Liver (tissue), 9 donors: ENCODE measurements around the gene ERFE. TPM values are rescaled to one million over a fixed set of nuclear protein-coding genes. Genes with fewer than 3 reads are reported as not detected.

ENCODE experiments used
- DNase-seq: peaks from one replicate; pipeline ENCODE4 v3.0.0-alpha.2; 2017; ENCODE audit warnings: low spot score
- H3K27ac ChIP-seq, 2 donors: one replicate each; pipeline ENCODE4 v1.7.0; 2013; ENCODE audit warnings: inconsistent platforms in 2 of 2, low read length in 2 of 2, control low read depth in 1 of 2, low read depth in 1 of 2, mild to moderate bottlenecking in 1 of 2
- H3K27me3 ChIP-seq, 4 donors: one replicate each; pipeline versions ENCODE4 v1.6.1 to v1.7.0; 2013; ENCODE audit warnings: low read length in 3 of 4, inconsistent platforms in 1 of 4, mild to moderate bottlenecking in 1 of 4, moderate library complexity in 1 of 4; ENCODE audit not compliant: control insufficient read depth in 4 of 4, insufficient read depth in 4 of 4
- H3K36me3 ChIP-seq, 4 donors: one replicate each; pipeline versions ENCODE4 v1.6.1 to v1.7.0; 2013; ENCODE audit warnings: low read length in 3 of 4, mild to moderate bottlenecking in 3 of 4, low read depth in 1 of 4, moderate library complexity in 1 of 4; ENCODE audit not compliant: control insufficient read depth in 4 of 4, insufficient read depth in 3 of 4
- H3K4me1 ChIP-seq, 4 donors: one replicate each; pipeline versions ENCODE4 v1.6.1 to v1.7.0; 2013; ENCODE audit warnings: low read length in 3 of 4, mild to moderate bottlenecking in 3 of 4, moderate library complexity in 1 of 4; ENCODE audit not compliant: control insufficient read depth in 4 of 4, insufficient read depth in 4 of 4
- H3K4me3 ChIP-seq, 3 donors: one replicate each; pipeline versions ENCODE4 v1.6.1 to v1.7.0; 2013; ENCODE audit warnings: low read length in 3 of 3, control low read depth in 1 of 3, low read depth in 1 of 3, mild to moderate bottlenecking in 1 of 3
- H3K9ac ChIP-seq, 2 donors: one replicate each; pipeline ENCODE4 v1.7.0; 2013; ENCODE audit warnings: low read length in 2 of 2, mild to moderate bottlenecking in 2 of 2, moderate library complexity in 2 of 2, control low read depth in 1 of 2, low read depth in 1 of 2
- H3K9me3 ChIP-seq, 4 donors: one replicate each; pipeline versions ENCODE4 v1.6.1 to v1.7.0; 2013; ENCODE audit warnings: low read length in 3 of 4; ENCODE audit not compliant: control insufficient read depth in 4 of 4
- FOXA1 ChIP-seq: IDR thresholded peaks from 2 replicates; pipeline ENCODE4 v1.6.1; 2016; ENCODE audit warnings: antibody characterized with exemption
- FOXA2 ChIP-seq: IDR thresholded peaks from 2 replicates; pipeline ENCODE4 v1.6.1; 2016; ENCODE audit warnings: antibody characterized with exemption
- HNF4A ChIP-seq, 2 donors: conservative IDR thresholded peaks; 2 replicates each; pipeline ENCODE4 v1.6.1; 2016; ENCODE audit warnings: antibody characterized with exemption in 2 of 2, mild to moderate bottlenecking in 2 of 2
- HNF4G ChIP-seq: IDR thresholded peaks from 2 replicates; pipeline ENCODE4 v1.6.1; 2016; ENCODE audit warnings: antibody characterized with exemption
- JUND ChIP-seq, 2 donors: IDR thresholded peaks; 2 replicates each; pipeline ENCODE4 v1.6.1; 2016; ENCODE audit warnings: antibody characterized with exemption in 2 of 2
- NR2F2 ChIP-seq: IDR thresholded peaks from 2 replicates; pipeline ENCODE4 v1.6.1; 2016; ENCODE audit warnings: antibody characterized with exemption
- RXRA ChIP-seq, 2 donors: IDR thresholded peaks; 2 replicates each; pipeline ENCODE4 v1.6.1; 2017 to 2018; ENCODE audit warnings: antibody characterized with exemption in 2 of 2, mild to moderate bottlenecking in 1 of 2
- SP1 ChIP-seq: IDR thresholded peaks from 2 replicates; pipeline ENCODE4 v1.6.1; 2018; ENCODE audit warnings: antibody characterized with exemption, mild to moderate bottlenecking
- TAF1 ChIP-seq: conservative IDR thresholded peaks from 2 replicates; pipeline ENCODE4 v1.6.1; 2016; ENCODE audit warnings: antibody characterized with exemption, mild to moderate bottlenecking
- YY1 ChIP-seq: IDR thresholded peaks from 2 replicates; pipeline ENCODE4 v1.6.1; 2016; ENCODE audit warnings: antibody characterized with exemption, mild to moderate bottlenecking
- WGBS: extraction: QIAGEN DNeasy Blood & Tissue Kit; methylation state at CpG from one replicate; pipeline ENCODE4 v1.1.7; 2013; 5-methylcytosine and 5-hydroxymethylcytosine counted together
- polyA plus RNA-seq, 2 donors: library from polyadenylated mRNA; stranded (reverse) in 1 of 2; unstranded in 1 of 2; fragments of 200-250 nt in 1 of 2; fragments of >200 nt in 1 of 2; fragmentation: Nextera tagmentation in 1 of 2; extraction: Ambion mirVana in 1 of 2; gene quantifications; one replicate each; pipeline versions ENCODE4 v1.2.1 to v1.2.3, GENCODE V29; 2013 to 2015
- total RNA-seq, 2 donors: library from RNA; depleted of rRNA; stranded (reverse); fragments of >200 nt; gene quantifications; one replicate each; pipeline ENCODE4 v1.2.3, GENCODE V29; 2014
- TF ChIP-seq, protein P1 (sequence below): IDR thresholded peaks from 2 replicates; pipeline ENCODE4 v1.6.1; 2016; ENCODE audit warnings: antibody characterized with exemption
- TF ChIP-seq, protein P2 (sequence below): IDR thresholded peaks from 2 replicates; pipeline ENCODE4 v1.6.1; 2016; ENCODE audit warnings: antibody characterized with exemption
- TF ChIP-seq, protein P3 (sequence below): IDR thresholded peaks from 2 replicates; pipeline ENCODE4 v1.6.1; 2016; ENCODE audit warnings: antibody characterized with exemption, mild to moderate bottlenecking
- TF ChIP-seq, protein P4 (sequence below): fragments of 150-350 bp; IDR thresholded peaks from 2 replicates; pipeline ENCODE4 v1.5.1; 2017; ENCODE audit warnings: improper control_type of control experiment, low read depth, low read length; ENCODE audit not compliant: missing input control
- donor health status: healthy.
- donor health status: healthy.
- donor health status: healthy.
- donor health status: healthy.
- donor health status: healthy.

ERFE gene
- total and polyA plus RNA-seq, 4 donors, result 0.17 to 14.0 TPM; not detected in 2

DNA sequence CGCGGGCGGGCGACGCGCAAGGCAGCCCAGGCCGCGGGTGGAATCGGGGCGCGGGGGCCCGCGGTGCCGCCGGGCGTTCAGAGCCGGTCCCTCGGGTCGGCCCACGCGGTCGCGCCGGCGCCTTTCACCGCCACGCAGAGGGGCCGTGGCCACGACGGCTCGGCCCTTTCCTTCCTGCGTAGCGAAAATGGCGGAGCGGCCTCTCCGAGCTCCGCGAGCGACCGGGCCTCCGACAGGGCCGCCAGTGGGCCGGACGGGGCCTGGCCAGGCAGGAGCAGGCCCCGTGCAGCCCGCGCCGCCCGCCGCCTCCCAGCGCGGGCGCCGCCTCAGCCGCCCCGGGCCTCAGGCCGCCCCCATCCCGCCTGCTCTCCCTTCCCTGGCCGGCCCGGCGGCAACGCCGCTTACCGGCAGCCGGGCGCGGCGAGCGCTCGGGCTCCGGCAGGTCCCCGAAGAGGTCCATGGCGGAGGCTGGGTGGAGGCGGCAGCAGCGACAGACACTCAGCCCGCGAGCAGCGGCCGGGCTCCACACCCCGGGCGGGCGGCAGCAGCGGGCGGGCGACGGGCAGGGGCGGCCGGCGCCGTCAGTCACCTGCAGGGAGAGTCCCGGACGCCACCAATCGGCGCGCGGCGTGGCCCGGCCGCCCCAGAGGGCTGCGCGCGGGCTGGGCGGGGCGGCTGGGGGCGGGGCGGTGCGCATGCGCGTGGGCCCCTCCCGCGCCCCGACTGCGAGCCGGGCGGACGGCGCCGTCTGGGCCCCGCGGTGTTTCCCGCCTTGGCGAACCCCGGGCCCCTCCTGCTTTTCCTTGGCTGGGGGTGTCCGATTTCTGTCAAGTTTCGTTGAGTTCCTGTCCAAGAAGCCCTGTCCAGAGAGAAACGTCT lies 44.6 kb downstream of the ERFE start, which contains the start of gene ILKAP:
Gene ILKAP (minus strand): TSS at position 602 of the 879 bp plus-strand sequence. CDS start 142 bp downstream, at position 460.
- TF ChIP-seq SP1, result no peak
- TF ChIP-seq FOXA1, result no peak
- TF ChIP-seq TAF1, result no peak
- TF ChIP-seq FOXA2, result no peak
- TF ChIP-seq JUND (IDR thresholded peaks at IDR 0.05), result no peak
- TF ChIP-seq, protein P1, sequence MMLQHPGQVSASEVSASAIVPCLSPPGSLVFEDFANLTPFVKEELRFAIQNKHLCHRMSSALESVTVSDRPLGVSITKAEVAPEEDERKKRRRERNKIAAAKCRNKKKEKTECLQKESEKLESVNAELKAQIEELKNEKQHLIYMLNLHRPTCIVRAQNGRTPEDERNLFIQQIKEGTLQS, result no peak
- TF ChIP-seq NR2F2, result no peak
- TF ChIP-seq, protein P2, sequence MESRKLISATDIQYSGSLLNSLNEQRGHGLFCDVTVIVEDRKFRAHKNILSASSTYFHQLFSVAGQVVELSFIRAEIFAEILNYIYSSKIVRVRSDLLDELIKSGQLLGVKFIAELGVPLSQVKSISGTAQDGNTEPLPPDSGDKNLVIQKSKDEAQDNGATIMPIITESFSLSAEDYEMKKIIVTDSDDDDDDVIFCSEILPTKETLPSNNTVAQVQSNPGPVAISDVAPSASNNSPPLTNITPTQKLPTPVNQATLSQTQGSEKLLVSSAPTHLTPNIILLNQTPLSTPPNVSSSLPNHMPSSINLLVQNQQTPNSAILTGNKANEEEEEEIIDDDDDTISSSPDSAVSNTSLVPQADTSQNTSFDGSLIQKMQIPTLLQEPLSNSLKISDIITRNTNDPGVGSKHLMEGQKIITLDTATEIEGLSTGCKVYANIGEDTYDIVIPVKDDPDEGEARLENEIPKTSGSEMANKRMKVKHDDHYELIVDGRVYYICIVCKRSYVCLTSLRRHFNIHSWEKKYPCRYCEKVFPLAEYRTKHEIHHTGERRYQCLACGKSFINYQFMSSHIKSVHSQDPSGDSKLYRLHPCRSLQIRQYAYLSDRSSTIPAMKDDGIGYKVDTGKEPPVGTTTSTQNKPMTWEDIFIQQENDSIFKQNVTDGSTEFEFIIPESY, result no peak
- no peak for TF ChIP-seq RXRA (IDR thresholded peaks at IDR 0.05)
- TF ChIP-seq HNF4A (conservative IDR thresholded peaks at IDR 0.05), result no peak
- TF ChIP-seq YY1, result no peak
- no peak for TF ChIP-seq HNF4G
- TF ChIP-seq, protein P3, sequence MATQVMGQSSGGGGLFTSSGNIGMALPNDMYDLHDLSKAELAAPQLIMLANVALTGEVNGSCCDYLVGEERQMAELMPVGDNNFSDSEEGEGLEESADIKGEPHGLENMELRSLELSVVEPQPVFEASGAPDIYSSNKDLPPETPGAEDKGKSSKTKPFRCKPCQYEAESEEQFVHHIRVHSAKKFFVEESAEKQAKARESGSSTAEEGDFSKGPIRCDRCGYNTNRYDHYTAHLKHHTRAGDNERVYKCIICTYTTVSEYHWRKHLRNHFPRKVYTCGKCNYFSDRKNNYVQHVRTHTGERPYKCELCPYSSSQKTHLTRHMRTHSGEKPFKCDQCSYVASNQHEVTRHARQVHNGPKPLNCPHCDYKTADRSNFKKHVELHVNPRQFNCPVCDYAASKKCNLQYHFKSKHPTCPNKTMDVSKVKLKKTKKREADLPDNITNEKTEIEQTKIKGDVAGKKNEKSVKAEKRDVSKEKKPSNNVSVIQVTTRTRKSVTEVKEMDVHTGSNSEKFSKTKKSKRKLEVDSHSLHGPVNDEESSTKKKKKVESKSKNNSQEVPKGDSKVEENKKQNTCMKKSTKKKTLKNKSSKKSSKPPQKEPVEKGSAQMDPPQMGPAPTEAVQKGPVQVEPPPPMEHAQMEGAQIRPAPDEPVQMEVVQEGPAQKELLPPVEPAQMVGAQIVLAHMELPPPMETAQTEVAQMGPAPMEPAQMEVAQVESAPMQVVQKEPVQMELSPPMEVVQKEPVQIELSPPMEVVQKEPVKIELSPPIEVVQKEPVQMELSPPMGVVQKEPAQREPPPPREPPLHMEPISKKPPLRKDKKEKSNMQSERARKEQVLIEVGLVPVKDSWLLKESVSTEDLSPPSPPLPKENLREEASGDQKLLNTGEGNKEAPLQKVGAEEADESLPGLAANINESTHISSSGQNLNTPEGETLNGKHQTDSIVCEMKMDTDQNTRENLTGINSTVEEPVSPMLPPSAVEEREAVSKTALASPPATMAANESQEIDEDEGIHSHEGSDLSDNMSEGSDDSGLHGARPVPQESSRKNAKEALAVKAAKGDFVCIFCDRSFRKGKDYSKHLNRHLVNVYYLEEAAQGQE, result no peak
- TF ChIP-seq, protein P4, sequence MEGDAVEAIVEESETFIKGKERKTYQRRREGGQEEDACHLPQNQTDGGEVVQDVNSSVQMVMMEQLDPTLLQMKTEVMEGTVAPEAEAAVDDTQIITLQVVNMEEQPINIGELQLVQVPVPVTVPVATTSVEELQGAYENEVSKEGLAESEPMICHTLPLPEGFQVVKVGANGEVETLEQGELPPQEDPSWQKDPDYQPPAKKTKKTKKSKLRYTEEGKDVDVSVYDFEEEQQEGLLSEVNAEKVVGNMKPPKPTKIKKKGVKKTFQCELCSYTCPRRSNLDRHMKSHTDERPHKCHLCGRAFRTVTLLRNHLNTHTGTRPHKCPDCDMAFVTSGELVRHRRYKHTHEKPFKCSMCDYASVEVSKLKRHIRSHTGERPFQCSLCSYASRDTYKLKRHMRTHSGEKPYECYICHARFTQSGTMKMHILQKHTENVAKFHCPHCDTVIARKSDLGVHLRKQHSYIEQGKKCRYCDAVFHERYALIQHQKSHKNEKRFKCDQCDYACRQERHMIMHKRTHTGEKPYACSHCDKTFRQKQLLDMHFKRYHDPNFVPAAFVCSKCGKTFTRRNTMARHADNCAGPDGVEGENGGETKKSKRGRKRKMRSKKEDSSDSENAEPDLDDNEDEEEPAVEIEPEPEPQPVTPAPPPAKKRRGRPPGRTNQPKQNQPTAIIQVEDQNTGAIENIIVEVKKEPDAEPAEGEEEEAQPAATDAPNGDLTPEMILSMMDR, result no peak
- Histone ChIP-seq H3K9ac (peak within 1 kb of the TSS; percentile 86 to 87), H3K36me3 (no peaks in the 10 kb centered on the region), H3K27ac (peak within 1 kb of the TSS; percentile 71 to 78), H3K4me3 (peak within 1 kb of the TSS; percentile 73 to 99 (median 81)), H3K4me1 (peaks cover 10 to 29% (median 22%) of the 10 kb centered on the region in 4 donors), H3K27me3 (no peaks in the 10 kb centered on the region), H3K9me3 (no peaks in the 10 kb centered on the region)
- under 1% methylated on average over 126 of the region's 126 CpGs for WGBS
- peak; percentile 91 for DNase-seq
